ENCODE data around the gene ZC3H12C.

ZC3H12C gene

DNA sequence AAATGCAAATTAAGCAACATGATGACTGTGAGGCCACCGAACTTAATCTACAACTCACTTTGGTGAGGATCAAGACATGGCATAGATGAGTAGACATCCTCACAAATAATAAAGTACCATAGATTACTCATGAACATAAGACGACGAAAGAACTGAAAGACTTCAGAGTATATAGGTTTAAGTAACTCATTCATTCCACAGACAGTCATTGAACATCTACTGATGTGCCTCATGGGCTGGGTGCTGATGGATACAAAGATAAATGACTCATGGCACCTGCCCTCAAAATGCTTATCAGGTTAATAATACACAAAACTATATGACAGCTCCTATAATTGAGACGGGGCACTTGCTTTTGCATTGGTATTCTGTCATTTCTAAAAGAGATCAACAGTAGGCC, 63.3 kb downstream of the ZC3H12C start:
- TF ChIP-seq, protein P1, sequence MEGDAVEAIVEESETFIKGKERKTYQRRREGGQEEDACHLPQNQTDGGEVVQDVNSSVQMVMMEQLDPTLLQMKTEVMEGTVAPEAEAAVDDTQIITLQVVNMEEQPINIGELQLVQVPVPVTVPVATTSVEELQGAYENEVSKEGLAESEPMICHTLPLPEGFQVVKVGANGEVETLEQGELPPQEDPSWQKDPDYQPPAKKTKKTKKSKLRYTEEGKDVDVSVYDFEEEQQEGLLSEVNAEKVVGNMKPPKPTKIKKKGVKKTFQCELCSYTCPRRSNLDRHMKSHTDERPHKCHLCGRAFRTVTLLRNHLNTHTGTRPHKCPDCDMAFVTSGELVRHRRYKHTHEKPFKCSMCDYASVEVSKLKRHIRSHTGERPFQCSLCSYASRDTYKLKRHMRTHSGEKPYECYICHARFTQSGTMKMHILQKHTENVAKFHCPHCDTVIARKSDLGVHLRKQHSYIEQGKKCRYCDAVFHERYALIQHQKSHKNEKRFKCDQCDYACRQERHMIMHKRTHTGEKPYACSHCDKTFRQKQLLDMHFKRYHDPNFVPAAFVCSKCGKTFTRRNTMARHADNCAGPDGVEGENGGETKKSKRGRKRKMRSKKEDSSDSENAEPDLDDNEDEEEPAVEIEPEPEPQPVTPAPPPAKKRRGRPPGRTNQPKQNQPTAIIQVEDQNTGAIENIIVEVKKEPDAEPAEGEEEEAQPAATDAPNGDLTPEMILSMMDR (IDR thresholded peaks at IDR 0.05; ENCODE audit: extremely low read depth, missing control alignments): no peak
- no peak for DNase-seq (ENCODE audit: low spot score)

DNA sequence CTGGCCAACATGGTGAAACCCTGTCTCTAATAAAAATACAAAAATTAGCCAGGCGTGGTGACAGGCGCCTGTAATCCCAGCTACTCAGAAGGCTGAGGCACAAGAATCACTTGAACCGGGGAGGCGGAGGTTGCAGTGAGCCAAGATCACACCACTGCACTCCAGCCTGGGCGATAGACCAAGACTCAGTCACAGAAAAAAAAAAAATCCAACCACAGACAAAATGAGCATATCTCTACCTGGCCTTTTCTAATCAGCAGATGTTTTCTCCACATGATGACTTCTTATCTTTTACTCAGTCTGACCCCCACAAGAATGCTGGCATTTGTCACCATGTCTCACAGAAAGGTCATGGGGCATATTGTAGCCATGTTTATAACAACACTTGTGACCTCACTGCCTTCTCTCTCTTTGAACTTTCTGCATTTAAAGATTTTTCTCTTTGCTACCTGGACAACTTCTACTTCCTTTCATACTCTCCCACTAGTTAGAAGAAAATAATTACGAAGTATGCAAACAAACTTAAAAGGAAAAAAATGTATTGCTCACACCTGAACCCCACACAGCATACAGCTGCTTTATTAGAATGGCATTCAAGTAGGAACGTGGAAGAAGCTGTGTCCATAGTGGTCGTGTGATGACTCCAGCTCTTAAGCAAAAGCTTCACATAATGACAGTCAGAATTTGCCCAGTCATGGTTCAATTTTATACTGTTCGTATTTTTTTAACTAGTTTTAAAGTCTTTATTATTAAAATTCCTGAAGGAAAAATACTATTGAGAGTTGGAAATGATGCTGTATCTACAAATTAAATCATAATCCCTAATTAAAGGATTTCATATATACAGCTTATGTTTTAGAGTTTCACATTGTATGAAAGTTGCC, 65.4 kb downstream of the ZC3H12C start:
- TF ChIP-seq, protein P1 (IDR thresholded peaks at IDR 0.05; ENCODE audit: extremely low read depth, missing control alignments): no peak
- no peak for DNase-seq (ENCODE audit: low spot score)

DNA sequence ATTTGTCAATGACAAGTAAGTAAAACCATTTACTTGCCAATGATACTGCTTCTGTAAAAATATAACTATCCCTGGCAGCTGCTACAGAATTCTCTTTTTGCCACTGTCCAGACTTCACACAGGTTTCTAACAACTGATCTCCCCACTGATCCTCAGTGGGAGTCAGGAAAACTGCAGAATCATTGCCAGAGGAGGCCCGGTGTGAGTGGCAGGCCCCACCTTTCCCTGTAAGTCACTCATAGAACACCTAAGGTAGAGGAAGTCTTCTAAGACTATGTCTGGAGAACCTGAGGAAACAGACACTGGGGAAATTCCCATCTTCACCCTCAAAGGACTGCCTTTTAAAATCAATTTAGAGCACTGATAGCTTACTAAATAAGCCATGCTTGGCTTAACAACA, 66.3 kb downstream of the ZC3H12C start:
- TF ChIP-seq, protein P1 (IDR thresholded peaks at IDR 0.05; ENCODE audit: extremely low read depth, missing control alignments): no peak
- DNase-seq (ENCODE audit: low spot score): no peak

DNA sequence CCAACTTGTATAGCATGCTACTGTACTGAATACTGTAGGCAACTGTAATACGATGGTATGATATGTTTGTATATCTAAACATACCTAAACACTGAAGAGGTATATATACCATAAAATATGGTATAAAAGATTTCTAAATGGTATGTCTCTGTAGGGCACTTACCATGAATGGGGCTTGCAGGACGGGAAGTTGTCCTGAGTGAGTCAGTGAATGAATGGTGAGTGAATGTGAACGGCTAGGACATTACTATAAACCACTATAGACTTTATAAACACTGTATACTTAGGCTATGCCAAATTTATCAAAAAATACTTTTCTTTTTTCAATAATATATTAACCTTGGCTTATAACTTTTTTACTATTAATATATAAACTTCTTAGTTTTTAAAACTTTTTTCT, 66.8 kb downstream of the ZC3H12C start:
- DNase-seq (ENCODE audit: low spot score): no peak
- TF ChIP-seq, protein P1 (IDR thresholded peaks at IDR 0.05; ENCODE audit: extremely low read depth, missing control alignments): no peak

DNA sequence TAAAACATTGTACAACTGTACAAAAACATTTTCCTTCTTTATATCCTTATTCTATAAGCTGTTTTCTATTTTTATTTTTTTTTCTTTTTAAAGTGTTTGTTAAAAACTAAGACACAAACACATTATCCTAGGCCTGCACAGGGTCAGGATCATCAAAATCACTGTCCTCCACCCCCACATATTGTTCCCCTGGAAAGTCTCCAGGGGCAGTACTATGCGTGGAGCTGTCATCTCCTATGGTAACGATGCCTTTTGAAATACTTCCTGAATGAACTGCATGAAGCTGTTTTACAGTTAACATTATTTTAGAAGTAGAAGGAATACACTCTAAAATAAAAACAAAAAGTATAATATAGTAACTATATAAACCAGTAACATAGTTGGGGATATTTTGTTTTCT, 67.2 kb downstream of the ZC3H12C start:
- TF ChIP-seq, protein P1 (IDR thresholded peaks at IDR 0.05; ENCODE audit: extremely low read depth, missing control alignments): no peak
- no peak for DNase-seq (ENCODE audit: low spot score)

DNA sequence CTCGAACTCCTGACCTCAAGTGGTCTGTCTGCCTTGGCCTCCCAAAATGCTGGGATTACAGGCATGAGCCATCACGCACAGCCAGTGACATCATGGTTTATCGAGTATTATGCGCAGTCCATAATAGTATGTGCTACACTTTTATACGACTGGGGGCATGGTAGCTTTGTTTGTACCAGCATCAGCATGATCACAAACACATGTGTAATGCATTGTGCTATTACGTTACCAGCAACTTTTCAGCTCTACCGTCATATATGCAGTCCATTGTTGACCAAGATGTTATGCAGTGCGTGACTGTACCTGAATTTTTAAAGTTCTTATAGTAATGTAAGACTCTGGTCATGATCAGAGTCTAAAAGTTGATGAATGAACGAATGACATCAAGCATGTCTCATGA, 67.9 kb downstream of the ZC3H12C start:
- TF ChIP-seq, protein P1 (IDR thresholded peaks at IDR 0.05; ENCODE audit: extremely low read depth, missing control alignments): no peak
- no peak for DNase-seq (ENCODE audit: low spot score)

DNA sequence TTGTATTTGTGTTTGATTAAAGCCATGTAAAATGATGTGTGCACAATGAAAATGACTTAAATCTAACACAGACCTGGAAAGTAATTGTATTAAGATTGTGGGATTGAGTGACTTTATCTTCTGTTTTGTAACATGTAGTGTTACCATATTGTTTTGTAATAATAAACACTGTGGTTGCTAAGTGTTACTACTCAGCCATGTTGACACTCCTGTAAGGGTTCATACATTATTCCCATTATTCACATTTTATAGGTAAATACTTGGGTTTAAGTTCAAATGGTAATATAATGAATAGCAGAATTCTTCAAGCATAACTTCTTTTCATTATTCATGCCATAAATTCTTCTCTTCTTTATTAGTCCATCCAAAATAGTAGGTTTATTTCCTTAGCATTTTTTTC, 69.0 kb downstream of the ZC3H12C start:
- no peak for DNase-seq (ENCODE audit: low spot score)

More for the DNA sequence above, 69.0 kb downstream of the ZC3H12C start:
- TF ChIP-seq, protein P1 (IDR thresholded peaks at IDR 0.05; ENCODE audit: extremely low read depth, missing control alignments): no peak
